ENCODE measurements around the gene SMYD3.

SMYD3 gene

DNA sequence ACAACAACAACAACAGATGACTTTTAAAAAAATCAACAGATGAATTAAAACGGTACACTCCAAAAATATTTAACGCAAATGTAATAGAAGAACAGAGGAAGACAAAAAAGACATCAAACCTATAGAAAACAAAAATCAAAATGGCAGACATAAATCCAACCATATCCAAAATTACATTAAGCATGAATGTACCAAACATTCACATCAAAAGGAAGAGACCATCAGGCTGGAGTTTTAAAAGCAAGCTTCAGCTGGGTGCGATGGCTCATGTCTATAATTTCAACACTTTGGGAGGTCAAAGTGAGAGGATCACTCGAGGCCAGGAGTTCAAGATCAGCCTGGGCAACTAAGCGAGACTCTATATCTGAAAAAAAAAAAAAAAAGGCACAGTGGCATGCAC, 116.2 kb downstream of the SMYD3 start:
- DNase-seq (ENCODE audit: low read depth): no peak
- TF ChIP-seq, protein P1, sequence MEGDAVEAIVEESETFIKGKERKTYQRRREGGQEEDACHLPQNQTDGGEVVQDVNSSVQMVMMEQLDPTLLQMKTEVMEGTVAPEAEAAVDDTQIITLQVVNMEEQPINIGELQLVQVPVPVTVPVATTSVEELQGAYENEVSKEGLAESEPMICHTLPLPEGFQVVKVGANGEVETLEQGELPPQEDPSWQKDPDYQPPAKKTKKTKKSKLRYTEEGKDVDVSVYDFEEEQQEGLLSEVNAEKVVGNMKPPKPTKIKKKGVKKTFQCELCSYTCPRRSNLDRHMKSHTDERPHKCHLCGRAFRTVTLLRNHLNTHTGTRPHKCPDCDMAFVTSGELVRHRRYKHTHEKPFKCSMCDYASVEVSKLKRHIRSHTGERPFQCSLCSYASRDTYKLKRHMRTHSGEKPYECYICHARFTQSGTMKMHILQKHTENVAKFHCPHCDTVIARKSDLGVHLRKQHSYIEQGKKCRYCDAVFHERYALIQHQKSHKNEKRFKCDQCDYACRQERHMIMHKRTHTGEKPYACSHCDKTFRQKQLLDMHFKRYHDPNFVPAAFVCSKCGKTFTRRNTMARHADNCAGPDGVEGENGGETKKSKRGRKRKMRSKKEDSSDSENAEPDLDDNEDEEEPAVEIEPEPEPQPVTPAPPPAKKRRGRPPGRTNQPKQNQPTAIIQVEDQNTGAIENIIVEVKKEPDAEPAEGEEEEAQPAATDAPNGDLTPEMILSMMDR (conservative IDR thresholded peaks at IDR 0.05; ENCODE audit: low read depth, low read length): no peak
- no peak overlapping the region for H3K4me3 ChIP-seq (ENCODE audit: low read length)

DNA sequence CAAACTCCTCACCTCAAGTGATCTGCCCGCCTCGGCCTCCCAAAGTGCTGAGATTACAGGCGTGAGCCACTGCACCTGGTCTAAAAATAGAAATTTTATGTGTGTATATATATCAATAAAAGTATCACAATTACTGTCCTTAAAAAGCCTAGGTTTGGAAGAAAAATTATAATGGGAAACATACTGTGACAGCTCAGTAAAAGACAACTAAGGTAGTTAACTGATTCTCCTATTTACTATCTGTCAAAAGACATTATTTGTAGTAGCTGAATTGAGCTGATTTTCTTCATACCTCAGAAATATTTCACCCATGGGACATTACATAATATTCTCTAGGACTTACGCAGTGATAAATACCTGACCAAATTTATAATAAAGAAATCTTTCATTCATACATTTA, 122.5 kb downstream of the SMYD3 start:
- TF ChIP-seq, protein P1 (conservative IDR thresholded peaks at IDR 0.05; ENCODE audit: low read depth, low read length): no peak
- H3K4me3 ChIP-seq (ENCODE audit: low read length): no peak overlapping the region
- DNase-seq (ENCODE audit: low read depth): no peak

DNA sequence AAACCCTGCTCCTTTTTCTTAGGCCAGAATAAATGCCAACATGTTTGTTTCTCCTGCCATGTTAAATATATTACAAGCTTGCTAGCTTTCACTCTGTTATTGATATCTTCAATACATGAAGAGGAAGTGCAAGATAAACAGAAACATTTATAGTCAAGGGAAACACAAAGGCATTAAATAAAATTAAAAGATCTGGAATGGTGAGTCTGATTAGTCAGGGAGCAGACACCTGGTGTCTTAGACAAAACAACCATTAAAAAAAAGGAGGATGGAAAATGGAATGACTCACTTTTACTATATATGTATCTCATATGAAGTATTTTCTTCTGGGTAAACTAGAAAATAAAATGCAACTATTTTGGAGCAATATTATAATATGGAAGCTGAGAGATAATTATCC, 123.3 kb downstream of the SMYD3 start:
- no peak overlapping the region for H3K4me3 ChIP-seq (ENCODE audit: low read length)
- no peak for DNase-seq (ENCODE audit: low read depth)
- TF ChIP-seq, protein P1 (conservative IDR thresholded peaks at IDR 0.05; ENCODE audit: low read depth, low read length): no peak

DNA sequence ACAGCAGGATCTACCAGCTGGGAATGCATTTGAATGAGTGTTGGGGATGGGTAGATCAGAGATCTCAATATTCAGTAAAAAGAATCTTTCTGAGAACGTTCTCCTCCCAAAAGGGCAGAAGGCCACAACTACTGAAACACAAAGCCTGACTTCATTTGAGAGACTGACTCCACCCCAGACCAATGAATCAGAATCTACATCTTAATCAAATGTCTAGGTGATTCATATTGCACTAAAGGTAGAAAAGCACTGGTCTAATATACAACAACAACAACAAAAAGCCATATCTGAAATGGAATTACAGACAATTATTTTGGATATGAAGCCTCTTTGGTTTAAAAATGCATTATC, 123.9 kb downstream of the SMYD3 start:
- DNase-seq (ENCODE audit: low read depth): no peak
- TF ChIP-seq, protein P1 (conservative IDR thresholded peaks at IDR 0.05; ENCODE audit: low read depth, low read length): no peak
- no peak overlapping the region for H3K4me3 ChIP-seq (ENCODE audit: low read length)

DNA sequence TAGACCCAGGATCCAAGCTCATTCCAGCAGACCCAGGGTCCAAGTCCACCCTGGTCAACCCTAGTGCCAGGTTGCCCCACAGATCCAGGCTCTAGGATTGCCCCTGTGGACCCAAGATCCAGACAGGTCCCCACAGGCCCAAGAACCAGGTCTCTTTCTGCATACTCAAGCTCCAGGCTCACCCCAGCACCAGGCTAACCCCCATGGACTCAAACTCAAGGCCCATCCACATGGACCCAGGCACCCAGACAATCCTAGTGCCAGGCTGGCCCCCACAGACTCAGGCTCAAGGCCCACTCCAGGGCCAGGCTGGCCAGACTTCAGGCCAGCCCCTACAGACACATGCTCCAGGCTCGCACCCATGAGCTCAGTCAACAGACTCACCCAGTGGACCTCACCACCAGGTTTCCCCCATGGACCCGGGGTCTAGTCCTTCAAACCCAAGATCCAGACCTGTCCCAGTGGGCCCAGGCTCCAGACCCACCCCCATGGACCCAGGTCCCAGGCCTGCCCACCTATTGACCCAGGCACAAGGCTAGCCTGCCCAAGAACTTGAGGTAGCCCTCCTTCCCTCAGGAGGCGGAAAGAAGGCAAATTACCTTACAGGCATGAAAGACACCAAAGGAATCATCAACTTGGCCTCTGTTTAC, 124.4 kb downstream of the SMYD3 start:
- TF ChIP-seq, protein P1 (conservative IDR thresholded peaks at IDR 0.05; ENCODE audit: low read depth, low read length): no peak
- no peak for DNase-seq (ENCODE audit: low read depth)
- H3K4me3 ChIP-seq (ENCODE audit: low read length): no peak overlapping the region

DNA sequence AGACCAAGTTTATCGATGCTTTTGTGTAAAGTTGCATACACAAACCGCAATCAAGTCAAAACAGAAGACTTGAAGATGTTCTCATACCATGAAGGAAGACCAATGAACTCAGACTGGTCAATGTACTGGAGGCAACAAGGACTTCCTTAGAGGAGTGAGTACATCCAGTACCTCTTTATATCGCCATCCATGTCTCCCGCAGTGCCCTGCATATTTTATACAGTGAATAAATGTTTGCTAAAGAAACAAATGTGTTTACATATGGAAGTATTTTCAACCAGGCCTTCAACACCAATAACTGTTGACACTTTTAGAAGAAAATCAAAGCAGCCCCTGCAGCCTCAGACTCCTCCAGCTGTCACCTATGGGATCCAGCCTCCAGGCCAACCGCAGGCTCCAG, 125.6 kb downstream of the SMYD3 start:
- TF ChIP-seq, protein P1 (conservative IDR thresholded peaks at IDR 0.05; ENCODE audit: low read depth, low read length): no peak
- no peak for DNase-seq (ENCODE audit: low read depth)
- H3K4me3 ChIP-seq (ENCODE audit: low read length): no peak overlapping the region

DNA sequence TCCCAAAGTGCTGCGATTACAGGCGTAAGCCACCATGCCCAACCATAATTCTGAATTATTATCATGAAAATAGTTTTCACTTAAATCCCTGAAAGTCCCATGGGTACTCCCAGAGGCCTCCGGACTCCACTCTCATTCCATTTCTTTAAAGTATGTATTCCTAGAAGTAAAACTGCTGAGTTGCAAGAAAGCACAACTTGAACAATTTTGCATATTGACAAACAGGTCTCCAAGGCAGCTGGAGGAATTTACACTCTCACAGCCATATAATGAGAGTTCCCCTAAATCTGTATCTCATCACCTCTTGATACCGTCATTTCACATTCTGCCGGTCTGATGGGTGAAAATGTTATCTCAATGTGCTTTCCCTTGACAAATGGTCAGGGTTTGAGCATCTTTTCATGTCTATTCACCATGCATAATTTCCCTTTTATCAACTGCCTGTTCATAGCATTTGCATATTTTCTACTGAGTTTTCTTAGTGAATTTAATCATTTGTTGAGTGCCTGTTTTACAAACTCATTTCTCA, 129.4 kb downstream of the SMYD3 start:
- TF ChIP-seq, protein P1 (conservative IDR thresholded peaks at IDR 0.05; ENCODE audit: low read depth, low read length): no peak
- no peak overlapping the region for H3K4me3 ChIP-seq (ENCODE audit: low read length)
- no peak for DNase-seq (ENCODE audit: low read depth)
